SU-DHL-6 (cell line): ENCODE results near the gene NFYA.

Source experiments
- EZH2phosphoT487 ChIP-seq: fragments of 200-600 bp; sonication (generic), shearing (Covaris generic); conservative IDR thresholded peaks from 2 replicates; pipeline ENCODE4 v1.6.1; 2018; ENCODE audit warnings: mild to moderate bottlenecking, antibody characterized with exemption, low read length, moderate library complexity, mixed read lengths
- TF ChIP-seq, protein P1 (sequence below): fragments of 200-600 bp; sonication (generic); IDR thresholded peaks from one replicate; pipeline ENCODE4 v1.5.1; 2017; ENCODE audit warnings: antibody characterized with exemption, mild to moderate bottlenecking, low read length, moderate library complexity; ENCODE audit not compliant: insufficient read depth, poor library complexity, severe bottlenecking

DNA sequence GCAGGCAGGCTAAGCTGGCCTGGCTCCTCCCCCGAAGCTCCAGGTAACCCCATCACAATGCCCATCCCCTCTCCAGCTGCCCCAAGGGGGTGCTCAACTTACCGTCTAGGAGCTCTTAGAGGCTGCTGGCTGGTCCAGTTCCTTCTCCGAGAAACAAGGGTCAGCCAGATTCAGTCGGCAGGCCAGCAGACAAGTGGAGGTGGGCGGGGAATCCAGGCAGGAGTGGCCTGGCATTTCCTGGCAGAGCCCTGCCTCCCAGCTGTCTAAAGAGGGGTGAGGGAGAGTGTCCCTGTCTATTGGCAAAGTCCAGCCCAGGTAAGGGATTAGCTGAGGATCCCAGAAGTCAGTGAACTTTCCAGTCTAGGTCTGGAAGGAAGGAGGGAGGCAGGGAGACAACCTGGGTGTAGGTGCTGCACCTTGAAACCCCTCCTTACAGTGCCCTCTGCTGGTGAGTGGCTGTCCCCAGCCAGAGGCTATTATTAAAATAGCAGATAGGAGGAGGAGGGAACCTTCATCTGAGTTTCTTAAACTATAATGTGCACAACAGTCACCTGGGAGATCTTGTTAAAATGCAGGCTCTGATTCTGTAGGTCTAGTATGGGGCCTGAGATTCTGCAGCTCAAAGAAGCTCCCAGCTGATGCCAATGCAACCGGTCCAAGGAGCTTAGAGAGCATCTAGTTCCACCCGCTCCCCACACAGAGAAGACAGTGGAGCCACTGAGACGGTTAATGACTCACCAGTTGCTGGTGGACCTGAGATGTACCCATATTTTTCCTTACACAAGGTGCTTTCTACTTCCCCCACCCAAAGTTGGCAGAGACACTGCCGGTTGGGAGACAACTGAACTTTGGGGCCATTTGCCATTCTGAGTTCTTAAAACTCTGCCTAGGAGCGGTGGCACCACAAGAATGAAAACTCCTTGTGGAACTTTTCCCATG lies 33.4 kb upstream of the NFYA start, which contains the start of gene UNC5CL:
- TF ChIP-seq, protein P1, sequence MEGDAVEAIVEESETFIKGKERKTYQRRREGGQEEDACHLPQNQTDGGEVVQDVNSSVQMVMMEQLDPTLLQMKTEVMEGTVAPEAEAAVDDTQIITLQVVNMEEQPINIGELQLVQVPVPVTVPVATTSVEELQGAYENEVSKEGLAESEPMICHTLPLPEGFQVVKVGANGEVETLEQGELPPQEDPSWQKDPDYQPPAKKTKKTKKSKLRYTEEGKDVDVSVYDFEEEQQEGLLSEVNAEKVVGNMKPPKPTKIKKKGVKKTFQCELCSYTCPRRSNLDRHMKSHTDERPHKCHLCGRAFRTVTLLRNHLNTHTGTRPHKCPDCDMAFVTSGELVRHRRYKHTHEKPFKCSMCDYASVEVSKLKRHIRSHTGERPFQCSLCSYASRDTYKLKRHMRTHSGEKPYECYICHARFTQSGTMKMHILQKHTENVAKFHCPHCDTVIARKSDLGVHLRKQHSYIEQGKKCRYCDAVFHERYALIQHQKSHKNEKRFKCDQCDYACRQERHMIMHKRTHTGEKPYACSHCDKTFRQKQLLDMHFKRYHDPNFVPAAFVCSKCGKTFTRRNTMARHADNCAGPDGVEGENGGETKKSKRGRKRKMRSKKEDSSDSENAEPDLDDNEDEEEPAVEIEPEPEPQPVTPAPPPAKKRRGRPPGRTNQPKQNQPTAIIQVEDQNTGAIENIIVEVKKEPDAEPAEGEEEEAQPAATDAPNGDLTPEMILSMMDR: peak; percentile 99
- no peak for TF ChIP-seq EZH2phosphoT487
